Measurements from ENCODE around the gene INTS1. TPM values are rescaled to one million over a fixed set of nuclear protein-coding genes. Genes with fewer than 3 reads are reported as not detected.
A peak's percentile ranks its signal among the peaks of the same experiment; 100 is the strongest.

The INTS1 gene
- polyA plus RNA-seq (ENCODE audit: insufficient read length in 12 of 12): 10 to 100 TPM in 11 of 12 donors, not detected in 1; 23.9 to 55.2 (median 35.1) TPM
- long read RNA-seq, donor 1, partial matches to known transcripts: 0 of 1 reads
- long read RNA-seq, donor 1, other reads (novel, unspliced or antisense): 0 of 1 reads
- long read RNA-seq, donor 2: 0 reads
- long read RNA-seq, donor 3, full-length matches to known transcripts: 1 of 1 reads
- long read RNA-seq, donor 3, partial matches to known transcripts: 0 of 1 reads
- long read RNA-seq, donor 3, other reads (novel, unspliced or antisense): 0 of 1 reads
- long read RNA-seq, donor 4: 0 reads
- long read RNA-seq, donor 5, partial matches to known transcripts: 0 of 1 reads
- long read RNA-seq, donor 5, other reads (novel, unspliced or antisense): 0 of 1 reads
- long read RNA-seq, donor 6, full-length matches to known transcripts: 1 of 1 reads
- long read RNA-seq, donor 6, partial matches to known transcripts: 0 of 1 reads
- long read RNA-seq, donor 6, other reads (novel, unspliced or antisense): 0 of 1 reads
- long read RNA-seq, donor 7: 0 reads
- long read RNA-seq, donor 8, full-length matches to known transcripts: 1 of 8 reads
- long read RNA-seq, donor 8, partial matches to known transcripts: 7 of 8 reads
- long read RNA-seq, donor 8, other reads (novel, unspliced or antisense): 0 of 8 reads
- long read RNA-seq, donor 9: 0 reads
- long read RNA-seq, donor 10, full-length matches to known transcripts: 2 of 2 reads
- long read RNA-seq, donor 10, partial matches to known transcripts: 0 of 2 reads
- long read RNA-seq, donor 10, other reads (novel, unspliced or antisense): 0 of 2 reads
- long read RNA-seq, donor 11: 0 reads

GRCh38 chr7:1503816-1504775 is at the start of gene INTS1:
TSS of gene INTS1 (minus strand) at chr7:1504389. CDS start at chr7:1503960, 429 bp downstream.
- peak; percentile 92 for DNase-seq

GRCh38 chr7:1553512-1554210 is 49.5 kb upstream of the INTS1 start:
- DNase-seq: no peak

GRCh38 chr7:1552200-1552599 is 48.0 kb upstream of the INTS1 start:
- no peak for DNase-seq

GRCh38 chr7:1550846-1551155 is 46.6 kb upstream of the INTS1 start:
- DNase-seq: no peak

- DNase-seq: no peak
Observed at GRCh38 chr7:1550005-1550845, 46.0 kb upstream of the INTS1 start.

GRCh38 chr7:1549357-1550004 is 45.3 kb upstream of the INTS1 start:
- no peak for DNase-seq

GRCh38 chr7:1548944-1549343 is 44.8 kb upstream of the INTS1 start:
- no peak for DNase-seq

GRCh38 chr7:1548438-1548831 is 44.2 kb upstream of the INTS1 start:
- DNase-seq: no peak

- DNase-seq: no peak
Observed at GRCh38 chr7:1547777-1548437, 43.7 kb upstream of the INTS1 start.

GRCh38 chr7:1546909-1547776 is 43.0 kb upstream of the INTS1 start:
- DNase-seq: no peak

- no peak for DNase-seq
Observed at GRCh38 chr7:1546274-1546908, 42.2 kb upstream of the INTS1 start.

GRCh38 chr7:1545417-1546246 is 41.4 kb upstream of the INTS1 start:
- no peak for DNase-seq

GRCh38 chr7:1544896-1545416 is 40.8 kb upstream of the INTS1 start:
- DNase-seq: no peak

- DNase-seq: no peak
Observed at GRCh38 chr7:1544178-1544895, 40.1 kb upstream of the INTS1 start.

GRCh38 chr7:1543826-1544177 is 39.6 kb upstream of the INTS1 start:
- DNase-seq: no peak

Measured in muscle of arm (tissue), 14 donors.